ENCODE measurements around the gene MAEL. TPM values are rescaled to one million over a fixed set of nuclear protein-coding genes. Genes with fewer than 3 reads are reported as not detected.

The MAEL gene
- total and polyA plus RNA-seq, 2 of the 13 experiments (the other 11 are each of a cell fraction or from before 2014, with no cell fraction given), result not detected

GRCh38 chr1:166960858-166961474 is 28.1 kb upstream of the MAEL start (continued):
- TF ChIP-seq ZBTB25 (CRISPR knock-in tag; IDR thresholded peaks at IDR 0.05) (no peak), GATA4 (IDR thresholded peaks at IDR 0.05; ENCODE audit: borderline replicate concordance, low read depth) (no peak), SNAPC5 (CRISPR knock-in tag; IDR thresholded peaks at IDR 0.05; ENCODE audit: borderline replicate concordance) (no peak), IRF2 (CRISPR knock-in tag; IDR thresholded peaks at IDR 0.05) (no peak), KDM2A (CRISPR knock-in tag; IDR thresholded peaks at IDR 0.05; ENCODE audit: borderline replicate concordance, low read depth) (no peak), RFX3 (CRISPR knock-in tag; IDR thresholded peaks at IDR 0.05) (no peak), ZNF329 (CRISPR knock-in tag; IDR thresholded peaks at IDR 0.05; ENCODE audit: low read depth) (no peak), CCDC6 (CRISPR knock-in tag; IDR thresholded peaks at IDR 0.05) (no peak), ZBTB3 (CRISPR knock-in tag; IDR thresholded peaks at IDR 0.05; ENCODE audit: borderline replicate concordance, low read depth) (no peak)
- TF ChIP-seq, protein P1, sequence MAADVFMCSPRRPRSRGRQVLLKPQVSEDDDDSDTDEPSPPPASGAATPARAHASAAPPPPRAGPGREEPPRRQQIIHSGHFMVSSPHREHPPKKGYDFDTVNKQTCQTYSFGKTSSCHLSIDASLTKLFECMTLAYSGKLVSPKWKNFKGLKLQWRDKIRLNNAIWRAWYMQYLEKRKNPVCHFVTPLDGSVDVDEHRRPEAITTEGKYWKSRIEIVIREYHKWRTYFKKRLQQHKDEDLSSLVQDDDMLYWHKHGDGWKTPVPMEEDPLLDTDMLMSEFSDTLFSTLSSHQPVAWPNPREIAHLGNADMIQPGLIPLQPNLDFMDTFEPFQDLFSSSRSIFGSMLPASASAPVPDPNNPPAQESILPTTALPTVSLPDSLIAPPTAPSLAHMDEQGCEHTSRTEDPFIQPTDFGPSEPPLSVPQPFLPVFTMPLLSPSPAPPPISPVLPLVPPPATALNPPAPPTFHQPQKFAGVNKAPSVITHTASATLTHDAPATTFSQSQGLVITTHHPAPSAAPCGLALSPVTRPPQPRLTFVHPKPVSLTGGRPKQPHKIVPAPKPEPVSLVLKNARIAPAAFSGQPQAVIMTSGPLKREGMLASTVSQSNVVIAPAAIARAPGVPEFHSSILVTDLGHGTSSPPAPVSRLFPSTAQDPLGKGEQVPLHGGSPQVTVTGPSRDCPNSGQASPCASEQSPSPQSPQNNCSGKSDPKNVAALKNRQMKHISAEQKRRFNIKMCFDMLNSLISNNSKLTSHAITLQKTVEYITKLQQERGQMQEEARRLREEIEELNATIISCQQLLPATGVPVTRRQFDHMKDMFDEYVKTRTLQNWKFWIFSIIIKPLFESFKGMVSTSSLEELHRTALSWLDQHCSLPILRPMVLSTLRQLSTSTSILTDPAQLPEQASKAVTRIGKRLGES (CRISPR knock-in tag; IDR thresholded peaks at IDR 0.05; ENCODE audit: borderline replicate concordance), result no peak

All from HepG2 (cell line).